GM12892 (cell line): ENCODE measurements around the gene TMEM178B.

Experiments used
- POLR2A ChIP-seq: IDR thresholded peaks from 2 replicates; pipeline ENCODE4 v1.6.1; 2011; ENCODE audit warnings: low read depth, low read length, control low read depth
- POLR2AphosphoS5 ChIP-seq: IDR thresholded peaks from 2 replicates; pipeline ENCODE4 v1.6.1; 2011; ENCODE audit warnings: low read depth, low read length, control low read depth
- TAF1 ChIP-seq: IDR thresholded peaks from 2 replicates; pipeline ENCODE4 v1.6.1; 2011; ENCODE audit warnings: low read depth, mild to moderate bottlenecking, control low read depth, low read length, borderline replicate concordance

- no peak for TF ChIP-seq TAF1
- no peak for TF ChIP-seq POLR2A
- no peak for TF ChIP-seq POLR2AphosphoS5
Measured at GRCh38 chr7:141128931-141129330, 55.1 kb downstream of the TMEM178B start.
